Measurements from ENCODE around the gene IL16.

The IL16 gene

DNA sequence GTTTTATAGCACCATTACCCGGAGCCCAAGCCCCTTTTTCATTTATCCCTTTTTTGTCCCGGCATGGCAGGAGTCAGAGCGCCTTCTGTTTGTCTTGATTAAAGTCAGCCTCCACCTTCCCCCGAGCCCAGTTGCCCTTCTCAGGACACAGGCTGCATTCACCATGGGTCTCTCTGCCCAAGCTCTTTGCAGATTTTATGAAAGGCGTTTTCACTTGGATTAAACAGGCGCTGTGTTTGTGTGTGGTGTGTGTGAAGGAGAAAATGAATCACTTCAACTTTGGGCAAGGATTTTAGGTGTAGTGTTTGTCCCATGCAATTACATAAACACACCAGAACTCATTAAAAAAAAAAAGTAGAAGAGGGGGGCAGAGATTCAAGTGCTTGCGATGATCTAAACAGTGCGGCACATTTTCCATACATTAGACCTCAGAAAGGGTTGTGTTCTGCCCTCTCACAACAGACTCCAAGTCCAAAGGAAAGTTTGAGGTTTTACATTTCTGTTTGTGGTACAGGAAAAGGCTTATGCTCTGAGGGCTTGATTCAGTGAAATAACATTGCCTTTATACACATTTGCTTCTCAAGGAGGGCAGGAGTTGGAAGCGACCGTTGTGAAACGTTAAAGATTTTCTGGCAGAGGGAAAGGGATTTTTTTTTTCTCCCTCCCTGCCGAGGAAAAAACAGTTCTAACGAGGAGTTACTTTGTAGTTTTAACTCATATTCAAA is 14.5 kb upstream of the IL16 start:
- Mint-ChIP-seq H3K27me3 (peaks cover 31% of the 10 kb centered on the region), H3K27ac (no peak overlapping the region), H3K4me3 (no peak overlapping the region), H3K36me3 (ENCODE audit: low read depth) (no peaks in the 10 kb centered on the region), H3K4me1 (ENCODE audit: low read depth) (peaks cover 35% of the 10 kb centered on the region), H3K9me3 (no peaks in the 10 kb centered on the region)
- intact Hi-C loops (cut with micrococcal nuclease): loop anchor here (5.0 kb wide), 1 partner anchor 45 kb away; no protein-coding TSS in a partner anchor

DNA sequence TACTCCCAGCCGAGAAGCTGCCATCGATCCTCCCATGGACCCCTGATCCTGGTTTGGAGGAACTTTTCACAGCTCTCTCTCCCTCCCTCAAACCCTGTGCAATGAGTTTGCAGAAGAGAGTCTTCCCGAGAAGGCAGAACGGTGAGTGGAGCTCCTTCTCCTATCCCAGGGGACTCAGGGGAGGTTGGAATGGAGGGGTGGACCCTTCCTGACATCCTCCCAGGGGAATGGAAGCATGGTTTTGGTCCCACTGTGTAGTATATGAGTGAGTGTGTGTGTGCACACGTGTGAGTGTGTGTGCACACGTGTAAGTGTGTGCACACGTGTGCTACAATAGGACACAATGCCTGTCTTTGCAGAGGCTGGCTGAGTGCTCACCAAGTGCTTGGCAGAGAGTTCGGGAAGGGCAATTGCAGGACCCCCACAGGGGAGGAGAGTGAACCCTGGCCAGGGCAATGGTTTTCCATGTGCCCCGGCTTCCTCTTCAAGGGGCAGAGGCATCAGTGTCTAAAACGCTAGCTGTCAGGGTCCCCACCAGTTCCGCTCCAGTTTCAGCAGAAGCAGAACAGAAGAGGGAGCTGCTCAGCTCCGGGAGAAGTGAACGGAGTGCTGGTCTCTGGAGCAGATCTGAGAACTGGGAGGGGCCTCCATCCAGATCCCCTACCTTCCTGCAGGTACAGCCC is 13.8 kb upstream of the IL16 start:
- Mint-ChIP-seq H3K9me3 (no peaks in the 10 kb centered on the region), H3K36me3 (ENCODE audit: low read depth) (no peaks in the 10 kb centered on the region), H3K27ac (peak overlapping the region; percentile 64), H3K4me3 (peak overlapping the region; percentile 5), H3K27me3 (peaks cover 31% of the 10 kb centered on the region), H3K4me1 (ENCODE audit: low read depth) (peaks cover 35% of the 10 kb centered on the region)
- intact Hi-C loops (cut with micrococcal nuclease): loop anchor here (5.0 kb wide), 1 partner anchor 44 kb away; no protein-coding TSS in a partner anchor

DNA sequence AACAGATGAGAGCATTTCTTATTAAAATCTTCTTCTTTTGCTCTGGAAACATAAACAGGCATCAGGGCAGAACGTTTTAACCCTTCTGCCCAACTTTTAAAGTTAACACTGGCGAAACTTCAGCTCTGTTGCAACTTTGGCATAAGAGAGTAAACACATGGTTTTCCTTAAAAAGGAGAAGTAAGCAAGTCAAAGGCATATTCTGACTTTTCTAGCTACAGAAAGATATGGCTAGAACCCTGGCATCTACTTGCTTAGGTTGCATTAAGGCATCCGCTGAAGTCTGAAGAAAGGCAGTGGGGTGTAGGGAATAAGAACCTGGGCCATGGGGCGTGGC is 13.3 kb upstream of the IL16 start:
- no peaks in the 10 kb centered on the region for H3K9me3 Mint-ChIP-seq
- intact Hi-C loops (cut with micrococcal nuclease): loop anchor here (5.0 kb wide), 1 partner anchor 44 kb away; no protein-coding TSS in a partner anchor
- peak overlapping the region; percentile 5 for H3K4me3 Mint-ChIP-seq
- H3K4me1 Mint-ChIP-seq (ENCODE audit: low read depth): peaks cover 35% of the 10 kb centered on the region
- no peaks in the 10 kb centered on the region for H3K36me3 Mint-ChIP-seq (ENCODE audit: low read depth)
- H3K27ac Mint-ChIP-seq: peak overlapping the region; percentile 64
- peaks cover 32% of the 10 kb centered on the region for H3K27me3 Mint-ChIP-seq

DNA sequence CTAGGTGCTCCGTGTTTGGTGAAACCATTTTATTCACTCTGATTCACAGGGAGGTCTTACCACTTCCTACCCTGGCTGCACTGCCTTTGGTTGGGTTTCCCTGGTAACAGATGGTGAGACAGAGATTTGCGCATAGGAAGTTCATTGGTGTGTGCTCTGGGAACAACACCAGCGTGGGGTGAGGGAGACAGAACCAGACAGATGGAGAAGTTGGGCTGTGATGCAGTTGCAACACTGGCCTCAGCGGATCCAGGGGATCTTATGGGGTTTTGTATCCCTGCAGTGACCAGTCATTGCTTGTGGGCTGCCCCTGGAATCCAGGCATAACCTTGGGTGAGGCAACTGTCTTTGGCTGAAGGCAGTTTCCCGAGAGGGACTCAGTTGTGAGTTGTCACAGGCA is 12.5 kb upstream of the IL16 start:
- H3K36me3 Mint-ChIP-seq (ENCODE audit: low read depth): no peaks in the 10 kb centered on the region
- peaks cover 35% of the 10 kb centered on the region for H3K4me1 Mint-ChIP-seq (ENCODE audit: low read depth)
- peak overlapping the region; percentile 64 for H3K27ac Mint-ChIP-seq
- intact Hi-C loops (cut with micrococcal nuclease): loop anchor here (5.0 kb wide), 1 partner anchor 43 kb away; no protein-coding TSS in a partner anchor
- H3K27me3 Mint-ChIP-seq: peaks cover 30% of the 10 kb centered on the region
- no peaks in the 10 kb centered on the region for H3K9me3 Mint-ChIP-seq
- no peak overlapping the region for H3K4me3 Mint-ChIP-seq

DNA sequence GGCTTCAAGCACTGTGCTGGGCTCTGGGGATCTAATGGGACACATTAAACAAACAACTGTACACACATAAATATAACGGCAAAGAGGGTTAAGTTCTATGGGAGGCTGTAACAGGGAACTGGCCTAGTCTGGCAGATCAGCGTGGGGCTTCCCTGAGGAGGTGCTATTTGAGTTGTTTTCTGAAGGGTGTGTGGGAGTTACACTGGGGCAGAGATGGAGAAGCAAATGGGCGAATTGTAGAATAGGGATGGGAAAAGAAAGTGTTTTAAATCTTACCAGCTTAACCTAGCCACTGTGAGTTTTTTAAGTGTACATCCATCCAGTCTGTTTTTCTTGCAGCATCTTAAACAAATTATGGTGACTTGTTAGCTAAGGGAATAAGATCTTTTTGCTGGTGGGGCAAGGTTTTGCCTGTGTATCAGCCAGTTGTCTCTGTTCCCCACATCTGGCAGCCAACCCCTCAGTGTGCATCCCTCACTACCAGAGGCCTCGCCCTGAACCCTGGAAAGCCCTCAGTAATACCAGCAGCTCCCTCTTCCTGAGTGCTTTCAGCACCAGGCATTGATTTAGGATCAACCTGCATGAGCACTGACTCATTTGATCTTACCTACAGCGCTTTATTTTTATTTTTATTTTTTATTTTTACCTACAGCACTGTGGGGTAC is 10.9 kb upstream of the IL16 start:
- no peak overlapping the region for H3K27ac Mint-ChIP-seq
- no peaks in the 10 kb centered on the region for H3K9me3 Mint-ChIP-seq
- H3K27me3 Mint-ChIP-seq: peaks cover 26% of the 10 kb centered on the region
- no peak overlapping the region for H3K4me3 Mint-ChIP-seq
- intact Hi-C loops (cut with micrococcal nuclease): no loop called here
- H3K36me3 Mint-ChIP-seq (ENCODE audit: low read depth): no peaks in the 10 kb centered on the region
- H3K4me1 Mint-ChIP-seq (ENCODE audit: low read depth): peaks cover 41% of the 10 kb centered on the region

DNA sequence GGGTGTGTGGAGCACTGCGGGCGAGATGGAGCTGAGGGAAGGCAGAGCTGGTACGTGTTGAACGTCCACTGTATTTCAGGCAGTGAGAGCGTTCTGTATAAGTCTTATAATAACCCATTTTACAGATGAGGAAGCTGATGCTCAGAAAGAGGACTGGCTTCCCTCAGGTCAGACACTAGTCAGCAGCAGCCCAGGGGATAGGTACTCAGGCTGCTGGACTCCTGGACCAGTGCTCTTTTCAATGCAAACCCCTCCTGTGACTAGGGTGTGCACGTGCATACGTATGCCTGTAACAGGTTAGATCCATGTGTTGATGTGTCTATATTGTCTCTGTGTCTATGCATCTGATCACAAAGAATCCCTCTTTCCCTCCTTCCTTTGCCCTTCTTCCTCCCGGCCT is 8.3 kb upstream of the IL16 start:
- H3K27me3 Mint-ChIP-seq: peaks cover 10% of the 10 kb centered on the region
- no peak overlapping the region for H3K27ac Mint-ChIP-seq
- H3K36me3 Mint-ChIP-seq (ENCODE audit: low read depth): no peaks in the 10 kb centered on the region

DNA sequence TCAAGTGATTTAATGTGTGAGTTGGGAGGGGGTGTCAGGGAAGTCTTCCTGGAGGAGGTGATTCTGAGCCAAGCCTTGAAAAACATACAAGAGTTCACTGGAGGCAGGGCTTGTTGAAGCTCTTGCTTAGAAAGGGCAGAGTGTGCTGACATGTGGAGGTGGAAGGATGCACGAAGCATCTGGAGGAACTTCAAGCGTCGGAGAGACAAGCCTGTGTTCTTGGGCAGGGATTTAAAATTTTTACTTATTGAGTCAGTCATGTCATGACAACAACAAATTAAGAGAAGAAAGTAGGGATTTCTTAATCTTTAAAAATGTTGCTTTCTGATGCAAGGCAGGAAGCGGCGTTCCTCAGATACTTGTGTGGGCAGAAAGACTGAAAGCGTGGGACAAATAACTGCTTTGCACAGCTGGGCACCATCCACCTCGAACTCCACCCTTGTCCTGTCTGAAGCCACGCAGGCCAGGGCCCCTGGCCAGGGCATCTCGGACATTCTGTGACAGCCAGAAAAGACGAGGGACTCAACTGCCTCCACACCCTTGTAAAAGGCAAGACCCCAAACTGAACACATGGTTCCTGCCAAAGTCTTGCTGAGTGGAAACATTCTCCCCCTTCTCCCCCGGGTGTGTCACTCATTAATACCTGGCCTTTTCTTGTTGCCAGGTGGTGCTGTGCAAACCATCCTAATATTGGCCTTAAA is 6.9 kb upstream of the IL16 start:
- no peak overlapping the region for H3K27ac Mint-ChIP-seq
- H3K27me3 Mint-ChIP-seq: peaks cover 6% of the 10 kb centered on the region
- H3K36me3 Mint-ChIP-seq (ENCODE audit: low read depth): no peaks in the 10 kb centered on the region
- intact Hi-C loops (cut with micrococcal nuclease): no loop called here
- H3K9me3 Mint-ChIP-seq: no peaks in the 10 kb centered on the region
- no peak overlapping the region for H3K4me3 Mint-ChIP-seq
- peaks cover 14% of the 10 kb centered on the region for H3K4me1 Mint-ChIP-seq (ENCODE audit: low read depth)

More for the DNA sequence above, 8.3 kb upstream of the IL16 start:
- Mint-ChIP-seq H3K4me3 (no peak overlapping the region), H3K4me1 (ENCODE audit: low read depth) (peaks cover 28% of the 10 kb centered on the region), H3K9me3 (no peaks in the 10 kb centered on the region)
- intact Hi-C loops (cut with micrococcal nuclease): no loop called here

DNA sequence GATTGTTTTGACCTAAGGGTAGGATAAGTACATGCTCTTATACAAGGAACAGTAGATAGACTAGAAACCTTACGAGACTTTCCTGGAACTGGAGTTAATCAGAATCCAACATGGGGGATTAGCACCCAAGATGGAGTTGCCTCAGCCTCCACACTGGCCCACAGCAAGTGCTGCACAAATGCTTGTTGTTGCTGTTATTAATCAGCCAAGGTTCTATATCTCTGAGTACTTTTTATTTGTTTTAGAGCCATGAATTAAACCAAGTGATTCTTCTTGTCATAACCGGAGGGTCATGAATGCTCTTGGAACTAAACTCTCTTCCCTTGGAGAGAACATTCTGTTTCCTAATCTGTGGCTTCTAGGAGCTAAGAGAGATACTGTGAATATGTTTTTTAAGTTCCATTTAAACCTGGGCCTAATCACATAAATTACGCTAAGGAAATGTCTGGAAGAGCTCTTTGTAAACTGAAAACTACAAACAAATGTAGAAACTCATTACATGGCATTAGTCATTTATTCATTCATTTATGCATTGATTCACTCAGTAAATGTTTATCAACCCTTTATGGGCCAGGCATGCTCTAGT is 5.7 kb upstream of the IL16 start:
- Mint-ChIP-seq H3K4me3 (no peak overlapping the region), H3K27ac (no peak overlapping the region), H3K36me3 (ENCODE audit: low read depth) (no peaks in the 10 kb centered on the region), H3K4me1 (ENCODE audit: low read depth) (peaks cover 6% of the 10 kb centered on the region), H3K9me3 (no peaks in the 10 kb centered on the region), H3K27me3 (peaks cover 6% of the 10 kb centered on the region)
- intact Hi-C loops (cut with micrococcal nuclease): no loop called here

DNA sequence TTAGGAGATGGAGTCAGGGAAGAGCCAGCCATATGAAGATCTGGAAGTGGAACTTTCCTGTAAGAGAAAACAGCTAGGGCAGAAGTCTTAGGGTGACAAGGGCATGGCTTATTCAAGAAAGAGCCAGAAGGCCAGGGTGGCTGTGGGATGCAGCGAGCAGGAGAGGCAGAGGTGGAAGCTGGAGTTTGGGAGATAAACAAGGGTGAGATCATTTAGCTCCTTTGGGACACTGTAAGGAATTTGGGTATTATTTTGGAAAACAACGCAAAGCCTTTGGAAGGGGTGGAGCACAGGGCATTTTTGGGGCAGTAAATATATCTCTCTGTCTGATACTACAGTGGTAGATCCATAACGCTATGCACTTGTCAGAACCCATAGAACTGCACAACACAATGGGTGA is 5.0 kb upstream of the IL16 start:
- no peak overlapping the region for H3K27ac Mint-ChIP-seq
- peaks cover 6% of the 10 kb centered on the region for H3K27me3 Mint-ChIP-seq
- no peak overlapping the region for H3K4me3 Mint-ChIP-seq
- H3K36me3 Mint-ChIP-seq (ENCODE audit: low read depth): no peaks in the 10 kb centered on the region
- no peaks in the 10 kb centered on the region for H3K9me3 Mint-ChIP-seq
- H3K4me1 Mint-ChIP-seq (ENCODE audit: low read depth): peaks cover 6% of the 10 kb centered on the region
- intact Hi-C loops (cut with micrococcal nuclease): no loop called here

DNA sequence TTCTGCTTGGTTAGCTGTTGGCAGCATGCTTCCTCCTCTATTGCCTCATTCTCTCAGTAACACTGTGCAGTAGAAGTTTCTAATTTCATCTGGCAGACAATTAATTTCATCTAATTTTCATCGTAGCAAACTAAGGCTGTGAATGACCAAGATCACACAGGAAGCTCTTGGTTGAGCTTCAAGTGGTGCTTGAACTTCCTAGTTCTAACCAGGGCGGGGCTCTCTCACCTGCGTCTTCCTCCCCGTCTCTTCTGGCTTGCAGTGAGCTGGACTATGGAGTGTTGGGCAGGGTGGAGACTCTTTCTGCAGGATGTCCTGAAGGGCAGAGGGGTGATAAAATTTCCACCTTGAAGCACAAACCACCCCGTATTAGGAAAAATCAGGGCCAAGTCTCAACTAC is 2.0 kb upstream of the IL16 start:
- intact Hi-C loops (cut with micrococcal nuclease): no loop called here
- Mint-ChIP-seq H3K27ac (no peak overlapping the region), H3K27me3 (peaks cover 9% of the 10 kb centered on the region), H3K36me3 (ENCODE audit: low read depth) (no peaks in the 10 kb centered on the region), H3K4me1 (ENCODE audit: low read depth) (peaks cover 7% of the 10 kb centered on the region), H3K9me3 (no peaks in the 10 kb centered on the region), H3K4me3 (no peak overlapping the region)

DNA sequence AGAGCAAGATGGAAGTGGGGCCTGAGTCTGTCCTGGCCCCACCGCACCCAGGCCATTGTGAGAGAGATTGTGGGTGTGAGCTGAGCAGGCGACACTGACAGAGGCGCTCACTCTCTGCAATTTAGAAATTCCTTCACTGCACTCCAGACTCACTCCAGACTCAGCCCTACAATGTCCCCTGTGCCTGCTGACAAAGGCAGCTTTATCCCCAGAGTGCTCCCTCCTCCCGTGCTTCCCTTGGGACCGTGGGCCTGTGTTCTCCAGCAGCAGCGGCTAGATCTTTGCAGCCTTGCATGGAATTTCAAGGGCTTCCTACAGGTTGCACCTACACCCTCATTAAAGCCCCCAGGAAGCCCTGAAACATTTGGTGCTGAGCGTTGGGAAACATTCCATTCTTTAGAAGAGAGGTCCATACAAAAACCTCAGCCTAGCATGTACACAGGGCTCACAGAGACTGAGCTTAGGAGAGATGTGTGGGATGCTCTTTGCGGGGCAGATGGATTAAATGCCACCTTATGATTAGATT is 1.3 kb upstream of the IL16 start:
- intact Hi-C loops (cut with micrococcal nuclease): no loop called here
- Mint-ChIP-seq H3K4me3 (no peak overlapping the region), H3K36me3 (ENCODE audit: low read depth) (no peaks in the 10 kb centered on the region), H3K4me1 (ENCODE audit: low read depth) (peaks cover 5% of the 10 kb centered on the region), H3K27ac (no peak overlapping the region), H3K9me3 (no peaks in the 10 kb centered on the region), H3K27me3 (peaks cover 9% of the 10 kb centered on the region)

DNA sequence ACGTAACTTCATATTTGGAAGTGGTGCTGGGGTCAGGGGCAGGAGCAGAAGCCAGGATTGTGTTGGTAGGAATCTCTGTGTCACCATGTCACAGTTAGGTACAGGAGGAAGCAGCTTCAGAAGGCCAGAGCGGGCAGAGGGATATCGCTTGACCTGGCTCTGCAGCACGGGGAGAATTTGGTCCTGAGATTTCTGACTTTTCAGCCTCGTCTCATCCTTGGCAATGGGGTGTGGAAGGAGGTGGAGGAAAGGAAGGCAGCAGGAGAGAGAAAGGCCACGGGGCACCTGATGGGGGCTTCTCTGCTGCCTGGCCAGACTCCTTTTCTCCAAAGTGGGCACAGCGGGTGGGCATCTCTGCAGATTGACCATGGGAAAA is 564 bp downstream of the IL16 start:
- Mint-ChIP-seq H3K36me3 (ENCODE audit: low read depth) (no peaks in the 10 kb centered on the region), H3K27me3 (peaks cover 7% of the 10 kb centered on the region), H3K9me3 (no peaks in the 10 kb centered on the region), H3K4me1 (ENCODE audit: low read depth) (peaks cover 5% of the 10 kb centered on the region), H3K4me3 (no peak overlapping the region), H3K27ac (no peak overlapping the region)
- intact Hi-C loops (cut with micrococcal nuclease): no loop called here

DNA sequence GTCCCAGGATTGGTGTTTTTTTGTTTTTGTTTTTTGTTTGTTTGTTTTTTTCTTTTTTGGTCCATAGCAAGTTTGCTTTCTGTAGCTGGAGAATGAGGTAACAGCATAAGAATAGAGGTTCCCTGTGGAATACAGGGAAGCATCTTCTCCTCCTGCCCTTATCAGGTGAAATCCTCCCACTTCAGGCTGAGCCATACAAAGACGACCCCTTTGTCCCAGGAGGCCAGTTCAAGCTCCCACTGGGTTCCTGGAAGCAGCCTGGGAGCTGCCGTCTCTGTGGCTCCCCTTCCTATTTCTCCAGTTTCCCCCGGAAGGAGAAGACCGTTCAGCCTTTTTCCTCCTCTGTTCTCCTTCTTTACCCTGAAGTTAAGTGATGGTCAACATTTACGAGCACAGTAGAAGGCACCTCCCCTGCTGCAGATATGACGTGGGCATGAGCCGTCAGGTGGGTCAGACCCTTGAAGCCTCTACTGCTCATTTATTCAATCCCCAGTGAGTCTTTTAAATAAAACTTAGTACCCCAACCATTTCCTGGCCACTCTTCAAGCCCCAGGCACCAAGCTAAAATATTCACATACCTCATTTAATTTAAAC is 1.1 kb downstream of the IL16 start:
- intact Hi-C loops (cut with micrococcal nuclease): no loop called here
- no peak overlapping the region for H3K27ac Mint-ChIP-seq

More for the DNA sequence above, 1.1 kb downstream of the IL16 start:
- no peak overlapping the region for H3K4me3 Mint-ChIP-seq
- peaks cover 5% of the 10 kb centered on the region for H3K4me1 Mint-ChIP-seq (ENCODE audit: low read depth)
- peaks cover 5% of the 10 kb centered on the region for H3K27me3 Mint-ChIP-seq
- no peaks in the 10 kb centered on the region for H3K36me3 Mint-ChIP-seq (ENCODE audit: low read depth)
- H3K9me3 Mint-ChIP-seq: no peaks in the 10 kb centered on the region

All from dendritic cell treated with granulocyte-macrophage colony-stimulating factor and Interleukin-4, amounts not matched to agents 40 ng/mL and 50 ng/mL, for 4 days (primary cell).